T-cell (primary cell): ENCODE data around the gene RRH. TPM values are rescaled to one million over a fixed set of nuclear protein-coding genes. Genes with fewer than 3 reads are reported as not detected.
A peak's percentile ranks its signal among the peaks of the same experiment; 100 is the strongest.

Experiments
- ATAC-seq, 4 experiments: fragments of 200-7000 bp in 3 of 4; fragments of 150-1000 bp in 1 of 4; cut with Tn5 transposase; replicated peaks in 1 of 4; 1 replicate in 3 of 4; 2 replicates in 1 of 4; pipeline ENCODE4 v1.10.0; 2021; ENCODE audit warnings: moderate library complexity in 3 of 4, mild to moderate bottlenecking in 2 of 4, moderate number of reproducible peaks in 1 of 4
- CTCF ChIA-PET, 2 donors: fragments of 300-600 bp; sonication (Branson Sonifier 250); formaldehyde crosslinking; loops; one replicate each; lab custom pipeline; 2022; ENCODE audit warnings: antibody characterized with exemption in 2 of 2; lab: Charles Lee
- POLR2A ChIA-PET, 2 donors: fragments of 300-600 bp; sonication (Branson Sonifier 250); formaldehyde crosslinking; loops; one replicate each; lab custom pipeline; 2022; ENCODE audit warnings: antibody characterized with exemption in 2 of 2; lab: Charles Lee
- DNase-seq, 35 experiments: peaks; one replicate each; pipeline versions ENCODE4 v3.0.0 to v3.0.0-alpha.2; 2013 to 2023
- H3K27ac ChIP-seq: one replicate; pipeline ENCODE4 v1.5.1; 2013; ENCODE audit warnings: low read length
- H3K27me3 ChIP-seq, 2 experiments: replicated peaks in 1 of 2; 1 replicate in 1 of 2; 2 replicates in 1 of 2; pipeline versions ENCODE4 v1.6.1 to v1.7.0; 2013; ENCODE audit warnings: low read length in 1 of 2, mixed read lengths in 1 of 2; ENCODE audit not compliant: control insufficient read depth in 2 of 2, insufficient read depth in 2 of 2; ENCODE audit errors: extremely low read depth in 1 of 2
- H3K36me3 ChIP-seq, 2 donors: 1 replicate in 1 of 2; 2 replicates in 1 of 2; pipeline versions ENCODE4 v1.6.1 to v1.7.0; 2013; ENCODE audit warnings: low read length in 1 of 2; ENCODE audit not compliant: control insufficient read depth in 2 of 2, insufficient read depth in 1 of 2; ENCODE audit errors: extremely low read depth in 1 of 2
- H3K4me1 ChIP-seq, 2 experiments: 1 replicate in 1 of 2; 2 replicates in 1 of 2; pipeline versions ENCODE4 v1.6.1 to v1.7.0; 2013; ENCODE audit warnings: low read length in 2 of 2, mixed read lengths in 1 of 2; ENCODE audit not compliant: insufficient read depth in 2 of 2, control insufficient read depth in 1 of 2; ENCODE audit errors: extremely low read depth in 1 of 2
- H3K4me3 ChIP-seq, 2 donors: 1 replicate in 1 of 2; 2 replicates in 1 of 2; pipeline versions ENCODE4 v1.5.1 to v1.7.0; 2013; ENCODE audit warnings: mild to moderate bottlenecking in 2 of 2, low read length in 1 of 2, moderate library complexity in 1 of 2; ENCODE audit not compliant: control insufficient read depth in 1 of 2; ENCODE audit errors: extremely low read depth in 1 of 2
- H3K9me3 ChIP-seq: 2 replicates; pipeline ENCODE4 v1.7.0; 2013
- H3K27ac Mint-ChIP-seq, 2 donors: one replicate each; pipeline ENCODE4 v1.8.0; 2020 to 2021; ENCODE audit warnings: mild to moderate bottlenecking in 2 of 2, mixed read lengths in 2 of 2
- H3K27me3 Mint-ChIP-seq, 2 donors: one replicate each; pipeline ENCODE4 v1.8.0; 2021 to 2022; ENCODE audit warnings: mixed read lengths in 2 of 2
- H3K36me3 Mint-ChIP-seq: one replicate; pipeline ENCODE4 v1.8.0; 2021; ENCODE audit warnings: mixed read lengths
- H3K4me1 Mint-ChIP-seq, 3 donors: one replicate each; pipeline ENCODE4 v1.8.0; 2020 to 2022; ENCODE audit warnings: mixed read lengths in 3 of 3, mild to moderate bottlenecking in 1 of 3
- H3K4me3 Mint-ChIP-seq, 3 donors: one replicate each; pipeline ENCODE4 v1.8.0; 2020 to 2022; ENCODE audit warnings: mild to moderate bottlenecking in 3 of 3, mixed read lengths in 3 of 3, moderate library complexity in 3 of 3
- H3K9me3 Mint-ChIP-seq, 3 donors: one replicate each; pipeline ENCODE4 v1.8.0; 2020 to 2022; ENCODE audit warnings: mixed read lengths in 3 of 3
- WGBS: methylation state at CpG from one replicate; pipeline ENCODE4 v1.1.5; 2013; ENCODE audit warnings: missing lambda C conversion rate; ENCODE audit not compliant: insufficient coverage; 5-methylcytosine and 5-hydroxymethylcytosine counted together
- total RNA-seq, 35 experiments: library from RNA in 6 of 35; stranded (reverse) in 6 of 35; fragments of 120-200 nt in 1 of 35; gene quantifications; one replicate each; pipeline versions ENCODE4 v1.2.1 to v1.2.4 and lab custom pipeline; 2013 to 2026

Gene RRH
- total RNA-seq, 5 donors from 2014 or later (not counting 1 experiment from before 2014, with no cell fraction given), result 0.33 to 0.61 (median 0.34) TPM; not detected in 1

GRCh38 chr4:109821185-109821584, 6.6 kb upstream of the RRH start:
- H3K27ac Mint-ChIP-seq, result peak overlapping the region in 1 of 2 donors; percentile 2
- H3K9me3 ChIP-seq, result no peaks in the 10 kb centered on the region
- no peaks in the 10 kb centered on the region for H3K9me3 Mint-ChIP-seq
- H3K4me3 Mint-ChIP-seq, result no peak overlapping the region
- no peak overlapping the region for H3K4me3 ChIP-seq
- peaks cover 46% of the 10 kb centered on the region for H3K36me3 Mint-ChIP-seq
- peaks cover 4 to 38% of the 10 kb centered on the region in 2 donors for H3K36me3 ChIP-seq
- ATAC-seq, result no peak
- ChIA-PET POLR2A (no interaction called here), CTCF (interaction anchor here in 1 of 2 donors (0.6 to 1.0 kb wide), 2 partner anchors 162 to 390 kb away, joined by 3 to 4 read pairs; no protein-coding TSS in a partner anchor)
- H3K27ac ChIP-seq, result no peak overlapping the region
- no peak for DNase-seq
- no peaks in the 10 kb centered on the region for H3K27me3 Mint-ChIP-seq
- peaks cover 6 to 7% of the 10 kb centered on the region in 2 experiments for H3K4me1 ChIP-seq
- H3K27me3 ChIP-seq, result no peaks in the 10 kb centered on the region
- peaks cover 32 to 42% (median 32%) of the 10 kb centered on the region in 3 donors for H3K4me1 Mint-ChIP-seq
- whole genome bisulfite sequencing, result no CpG with 5 or more reads among the region's 2 CpGs

DNA sequence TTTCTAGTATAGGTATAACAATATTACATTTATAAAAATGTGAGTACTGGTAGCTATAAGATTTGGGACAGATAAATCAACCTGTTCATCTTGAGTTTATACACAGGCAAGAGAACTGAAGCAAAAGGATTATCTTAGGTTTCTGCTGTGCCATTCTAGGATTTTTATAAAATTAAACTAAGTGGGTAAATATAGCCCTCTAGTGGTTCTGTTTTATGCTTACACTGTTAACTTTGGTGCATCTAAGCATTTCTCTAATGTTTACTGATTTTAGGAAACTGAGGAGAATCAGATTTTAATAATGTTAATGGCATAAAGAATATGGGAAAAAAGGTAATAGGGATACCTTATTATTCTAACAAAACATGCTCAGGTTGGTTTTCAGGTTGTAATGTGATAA, 1.1 kb upstream of the RRH start:
- no peak overlapping the region for H3K4me3 ChIP-seq
- H3K27ac ChIP-seq, result no peak overlapping the region
- H3K9me3 ChIP-seq, result no peaks in the 10 kb centered on the region
- Mint-ChIP-seq H3K4me3 (no peak overlapping the region), H3K9me3 (no peaks in the 10 kb centered on the region), H3K27me3 (no peaks in the 10 kb centered on the region), H3K27ac (no peak overlapping the region), H3K36me3 (peaks cover 20% of the 10 kb centered on the region), H3K4me1 (peaks cover 0 to 2% (median 0%) of the 10 kb centered on the region in 3 donors)
- ATAC-seq, result peak in 2 of 4 experiments; percentile 52 to 64
- no peaks in the 10 kb centered on the region for H3K27me3 ChIP-seq
- POLR2A ChIA-PET, result no interaction called here
- H3K36me3 ChIP-seq, result peaks cover 4 to 23% of the 10 kb centered on the region in 2 donors
- no peaks in the 10 kb centered on the region for H3K4me1 ChIP-seq
- CTCF ChIA-PET, result interaction anchor here (0.6 to 2.9 kb wide), 12 partner anchors 11 to 1471 kb away, joined by 3 to 10 read pairs (median 4); partner anchors contain the start of genes SEC24B (in 2 of the 2) and GAR1 (in 1 of the 2)
- peak in 1 of 35 experiments; percentile 46 for DNase-seq

DNA sequence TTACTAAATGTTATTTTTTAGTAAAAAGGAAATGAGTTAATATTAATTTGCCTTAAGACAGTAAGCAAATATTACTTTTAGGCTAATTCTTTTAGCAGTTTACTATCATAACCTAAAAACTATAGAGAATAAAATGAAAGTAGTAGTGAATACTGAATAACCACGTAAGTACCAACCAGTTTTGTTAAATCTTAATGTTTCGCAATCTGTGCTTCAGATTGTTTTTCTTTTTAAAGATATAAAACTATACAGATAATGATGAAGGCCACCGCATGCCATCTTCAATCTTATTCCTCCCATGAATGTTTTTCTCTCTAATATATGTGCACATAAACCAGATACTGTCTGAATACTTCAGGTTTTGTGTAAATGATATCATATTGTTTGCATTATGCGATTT, 6.0 kb downstream of the RRH start:
- H3K4me1 ChIP-seq, result no peaks in the 10 kb centered on the region
- no peaks in the 10 kb centered on the region for H3K4me1 Mint-ChIP-seq
- H3K36me3 ChIP-seq, result no peaks in the 10 kb centered on the region
- H3K27ac Mint-ChIP-seq, result no peak overlapping the region
- DNase-seq (no peak), ATAC-seq (no peak)
- H3K9me3 Mint-ChIP-seq, result no peaks in the 10 kb centered on the region
- POLR2A ChIA-PET, result no interaction called here
- CTCF ChIA-PET, result interaction anchor here in 1 of 2 donors (0.7 kb wide), 1 partner anchor 19 kb away, joined by 3 read pairs; no protein-coding TSS in a partner anchor
- no peaks in the 10 kb centered on the region for H3K9me3 ChIP-seq
- H3K4me3 ChIP-seq, result no peak overlapping the region
- H3K27me3 Mint-ChIP-seq, result no peaks in the 10 kb centered on the region
- H3K27me3 ChIP-seq, result no peaks in the 10 kb centered on the region
- no CpG with 5 or more reads among the region's 4 CpGs for WGBS
- no peak overlapping the region for H3K27ac ChIP-seq
- peaks cover 13% of the 10 kb centered on the region for H3K36me3 Mint-ChIP-seq
- H3K4me3 Mint-ChIP-seq, result no peak overlapping the region

- DNase-seq, result no peak
- H3K4me3 ChIP-seq, result no peak overlapping the region
- CTCF ChIA-PET, result no interaction called here
- no peak for ATAC-seq
- POLR2A ChIA-PET, result no interaction called here
- Mint-ChIP-seq H3K27ac (no peak overlapping the region), H3K27me3 (no peaks in the 10 kb centered on the region), H3K36me3 (peaks cover 28% of the 10 kb centered on the region), H3K9me3 (no peaks in the 10 kb centered on the region), H3K4me3 (no peak overlapping the region), H3K4me1 (no peaks in the 10 kb centered on the region)
- no CpG with 5 or more reads among the region's 3 CpGs for WGBS
- H3K4me1 ChIP-seq, result no peaks in the 10 kb centered on the region
- H3K9me3 ChIP-seq, result no peaks in the 10 kb centered on the region
- no peaks in the 10 kb centered on the region for H3K27me3 ChIP-seq
- no peak overlapping the region for H3K27ac ChIP-seq
- H3K36me3 ChIP-seq, result no peaks in the 10 kb centered on the region
Measured at GRCh38 chr4:109836985-109837384, 9.2 kb downstream of the RRH start.

DNA sequence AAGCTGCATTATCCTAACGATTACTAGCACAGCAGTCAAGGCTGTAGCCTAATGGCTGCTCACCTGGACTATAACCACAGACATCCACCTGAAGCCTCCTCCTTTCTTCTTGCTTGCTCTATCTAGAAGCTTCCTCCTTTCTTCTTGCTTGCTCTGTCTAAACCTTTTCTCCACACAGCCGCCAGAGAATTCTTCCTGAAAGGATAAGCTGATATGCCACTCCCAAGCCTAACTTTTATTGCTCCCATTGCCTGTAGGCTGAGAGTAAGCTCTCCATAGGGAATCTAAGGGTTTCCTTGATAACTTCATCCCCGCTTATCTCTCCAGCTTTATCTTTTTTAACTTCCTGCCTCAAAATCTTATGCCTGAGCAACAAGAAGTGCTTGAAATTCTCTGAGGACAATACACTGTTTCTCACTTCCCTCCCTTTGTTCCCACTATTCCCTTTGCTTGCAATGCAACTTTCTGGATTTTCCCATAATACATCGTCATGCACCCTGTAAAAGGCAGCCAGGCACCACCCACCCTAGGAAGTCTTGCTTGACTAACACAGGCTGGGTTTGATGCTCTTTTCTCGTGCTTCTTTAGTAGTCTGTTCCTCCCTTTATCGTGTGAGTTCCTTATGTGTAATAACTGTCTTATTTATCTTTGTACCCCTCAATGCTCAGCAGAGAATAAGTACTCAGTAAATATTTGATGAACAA, 18.8 kb downstream of the RRH start:
- 54% methylated on average over 3 of the region's 6 CpGs for WGBS
- ATAC-seq, result no peak
- DNase-seq, result no peak
- Histone ChIP-seq H3K27me3 (no peaks in the 10 kb centered on the region), H3K9me3 (no peaks in the 10 kb centered on the region), H3K36me3 (no peaks in the 10 kb centered on the region), H3K4me3 (no peak overlapping the region), H3K27ac (no peak overlapping the region), H3K4me1 (no peaks in the 10 kb centered on the region)
- ChIA-PET CTCF (no interaction called here), POLR2A (interaction anchor here in 1 of 2 donors (0.6 kb wide), 1 partner anchor 1595 kb away, joined by 10 read pairs; no protein-coding TSS in a partner anchor)
- H3K27me3 Mint-ChIP-seq, result peaks cover 0 to 2% of the 10 kb centered on the region in 2 donors
- H3K4me3 Mint-ChIP-seq, result no peak overlapping the region
- no peaks in the 10 kb centered on the region for H3K9me3 Mint-ChIP-seq
- no peaks in the 10 kb centered on the region for H3K4me1 Mint-ChIP-seq
- H3K27ac Mint-ChIP-seq, result no peak overlapping the region
- H3K36me3 Mint-ChIP-seq, result peaks cover 4% of the 10 kb centered on the region

GRCh38 chr4:109847896-109848442, 20.2 kb downstream of the RRH start, which contains the start of gene LRIT3:
TSS of gene LRIT3 (plus strand) at chr4:109848107. CDS start at chr4:109848202, 95 bp downstream.
- H3K27me3 ChIP-seq, result no peaks in the 10 kb centered on the region
- ChIA-PET CTCF (no interaction called here), POLR2A (no interaction called here)
- DNase-seq (no peak), ATAC-seq (no peak)
- Mint-ChIP-seq H3K36me3 (peaks cover 7% of the 10 kb centered on the region), H3K4me3 (no peak within 1 kb of the TSS), H3K4me1 (peaks cover 0 to 5% (median under 1%) of the 10 kb centered on the region in 3 donors), H3K27me3 (peaks cover 0 to 2% of the 10 kb centered on the region in 2 donors), H3K27ac (no peak within 1 kb of the TSS), H3K9me3 (no peaks in the 10 kb centered on the region)
- H3K4me1 ChIP-seq, result no peaks in the 10 kb centered on the region
- no peaks in the 10 kb centered on the region for H3K36me3 ChIP-seq
- WGBS, result 100% methylated on average over 4 of the region's 5 CpGs
- H3K9me3 ChIP-seq, result no peaks in the 10 kb centered on the region
- H3K27ac ChIP-seq, result no peak within 1 kb of the TSS
- no peak within 1 kb of the TSS for H3K4me3 ChIP-seq
